H1 (cell line): Measurements from ENCODE around the gene AK5. TPM values are rescaled to one million over a fixed set of nuclear protein-coding genes. Genes with fewer than 3 reads are reported as not detected.

Experiments
- PHF8 ChIP-seq: fragments of 200-600 bp; sonication (generic); conservative IDR thresholded peaks from 2 replicates; pipeline ENCODE4 v1.7.1; 2012; ENCODE audit warnings: low read depth, mild to moderate bottlenecking, inconsistent platforms, low read length, moderate library complexity
- SUZ12 ChIP-seq: fragments of 200-600 bp; sonication (generic); IDR thresholded peaks from 2 replicates; pipeline ENCODE4 v1.6.1; 2012; ENCODE audit warnings: mild to moderate bottlenecking, inconsistent platforms, low read length, moderate library complexity, mixed read lengths
- polyA plus RNA-seq, 7 experiments: library from polyadenylated mRNA; depleted of rRNA in 3 of 7; stranded (reverse) in 5 of 7; unstranded in 2 of 7; fragments of >200 nt in 5 of 7; fragments of 200-250 nt in 2 of 7; gene quantifications; 1 replicate in 5 of 7; 2 replicates in 1 of 7; 4 replicates in 1 of 7; pipeline versions ENCODE4 v1.2.1 to v1.2.3, GENCODE V29; 2011 to 2013; ENCODE audit warnings: missing spikeins in 2 of 7, mixed read lengths in 2 of 7
- total RNA-seq: library from RNA; stranded (reverse); fragmentation: NEBNext Ultra II Directional; extraction: Animal tissue kit (Norgen Biotek cat#: 25700); gene quantifications from 2 replicates; pipeline ENCODE4 v1.2.1, GENCODE V29; 2021

Gene AK5
- total and polyA plus RNA-seq, 2 of the 8 experiments (the other 6 are each of a cell fraction or from before 2014, with no cell fraction given), result 2.0 to 7.1 TPM

GRCh38 chr1:77605246-77606026, 323.6 kb downstream of the AK5 start (continued):
- TF ChIP-seq PHF8 (no peak), SUZ12 (no peak)
